Hepatocyte (in vitro differentiated cells): Measurements from ENCODE around the gene PCCA. TPM values are rescaled to one million over a fixed set of nuclear protein-coding genes. Genes with fewer than 3 reads are reported as not detected.
A peak's percentile ranks its signal among the peaks of the same experiment; 100 is the strongest.

Experiments
- DNase-seq: peaks from one replicate; pipeline ENCODE4 v3.0.0-alpha.2; 2016; ENCODE audit warnings: low spot score
- H2AFZ ChIP-seq: fragments of 200-600 bp; sonication (generic); 2 replicates; pipeline ENCODE4 v1.6.0; 2016; ENCODE audit warnings: antibody characterized with exemption, mild to moderate bottlenecking
- H3K27ac ChIP-seq: fragments of 200-600 bp; sonication (generic); 2 replicates; pipeline ENCODE4 v1.5.1; 2016; ENCODE audit warnings: mild to moderate bottlenecking
- H3K27me3 ChIP-seq: fragments of 200-600 bp; sonication (generic); 2 replicates; pipeline ENCODE4 v1.6.1; 2016
- H3K36me3 ChIP-seq: fragments of 200-600 bp; sonication (generic); replicated peaks from 2 replicates; pipeline ENCODE4 v1.5.1; 2016; ENCODE audit warnings: low read depth; ENCODE audit not compliant: insufficient read depth
- H3K4me1 ChIP-seq: fragments of 200-600 bp; sonication (generic); 2 replicates; pipeline ENCODE4 v1.5.1; 2016; ENCODE audit warnings: mild to moderate bottlenecking, moderate library complexity; ENCODE audit not compliant: insufficient read depth
- H3K4me2 ChIP-seq: fragments of 200-600 bp; sonication (generic); 2 replicates; pipeline ENCODE4 v1.6.0; 2016
- H3K4me3 ChIP-seq: fragments of 200-600 bp; sonication (generic); 2 replicates; pipeline ENCODE4 v1.5.1; 2016; ENCODE audit warnings: mild to moderate bottlenecking
- H3K79me2 ChIP-seq: fragments of 200-600 bp; sonication (generic); 2 replicates; pipeline ENCODE4 v1.6.0; 2017; ENCODE audit warnings: mild to moderate bottlenecking
- H3K9me2 ChIP-seq: fragments of 200-600 bp; sonication (generic); replicated peaks from 2 replicates; pipeline ENCODE4 v1.6.0; 2017; ENCODE audit warnings: mild to moderate bottlenecking; ENCODE audit not compliant: insufficient read depth
- H3K9me3 ChIP-seq: fragments of 200-600 bp; sonication (generic); 2 replicates; pipeline ENCODE4 v1.5.1; 2016; ENCODE audit warnings: low read depth, mild to moderate bottlenecking
- H4K20me1 ChIP-seq: fragments of 200-600 bp; sonication (generic); 2 replicates; pipeline ENCODE4 v1.6.0; 2016; ENCODE audit warnings: mild to moderate bottlenecking; ENCODE audit not compliant: insufficient read depth, poor library complexity, severe bottlenecking
- EZH2 ChIP-seq: fragments of 200-600 bp; sonication (generic); IDR thresholded peaks from 2 replicates; pipeline ENCODE4 v1.6.1; 2016; ENCODE audit warnings: antibody characterized with exemption, mild to moderate bottlenecking, borderline replicate concordance
- EZH2phosphoT487 ChIP-seq: fragments of 200-600 bp; sonication (generic); IDR thresholded peaks from one replicate; pipeline ENCODE4 v1.6.1; 2018; ENCODE audit warnings: antibody characterized with exemption, mild to moderate bottlenecking, low read depth, moderate library complexity; ENCODE audit not compliant: unreplicated experiment, severe bottlenecking
- WGBS: methylation state at CpG from one replicate; pipeline ENCODE4 v1.1.6; 2016; ENCODE audit warnings: low lambda C conversion rate; ENCODE audit errors: missing lambda C conversion rate; 5-methylcytosine and 5-hydroxymethylcytosine counted together
- polyA plus RNA-seq: library from polyadenylated mRNA; unstranded; fragments of >200 nt; fragmentation: Nextera tagmentation; extraction: Ambion mirVana; gene quantifications from 2 replicates; pipeline ENCODE4 v1.2.1, GENCODE V29; 2016
- total RNA-seq: library from RNA; depleted of rRNA; stranded (reverse); fragments of >200 nt; gene quantifications from 2 replicates; pipeline ENCODE4 v1.2.3, GENCODE V29; 2014
- TF ChIP-seq, protein P1 (sequence below): fragments of 200-600 bp; sonication (generic); IDR thresholded peaks from 2 replicates; pipeline ENCODE4 v1.5.1; 2016; ENCODE audit warnings: antibody characterized with exemption, mild to moderate bottlenecking; ENCODE audit not compliant: poor library complexity

The PCCA gene
- total and polyA plus RNA-seq, 2 experiments from 2014 or later = 23.6 to 28.2 TPM

DNA sequence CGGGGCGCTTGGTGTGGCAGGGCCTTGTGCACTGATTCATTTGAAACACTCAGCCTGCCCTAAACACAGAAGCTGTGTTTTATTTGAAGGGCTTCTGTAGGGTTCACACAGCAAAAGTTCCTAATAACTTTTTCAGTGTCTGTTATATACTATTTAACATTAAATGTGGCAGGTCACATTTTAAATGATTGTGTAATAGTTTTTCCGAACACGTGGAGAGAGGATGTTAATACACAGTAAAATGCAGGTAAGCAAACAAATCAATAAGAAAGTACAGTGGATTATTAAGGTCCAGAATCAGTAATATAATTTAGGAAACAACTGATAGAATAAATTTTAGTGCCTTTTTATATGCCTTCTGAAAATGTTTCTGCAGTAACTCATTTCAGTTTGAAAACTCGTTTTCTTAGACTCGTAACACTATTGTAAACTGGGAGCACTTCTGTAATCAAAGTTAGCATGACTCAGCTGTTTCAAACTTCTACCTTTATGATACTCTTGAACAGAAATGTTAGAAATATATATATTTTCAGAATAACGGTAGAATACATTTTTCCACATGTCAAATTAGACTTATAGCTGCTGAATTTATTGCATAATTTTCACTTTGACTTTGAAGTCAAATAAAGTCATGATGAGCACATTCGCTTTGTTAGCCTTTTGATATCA is 429.6 kb downstream of the PCCA start:
- H3K27ac ChIP-seq = peak overlapping the region; percentile 77
- H4K20me1 ChIP-seq = no peaks in the 10 kb centered on the region
- DNase-seq = no peak
- no peak overlapping the region for H2AFZ ChIP-seq
- no peaks in the 10 kb centered on the region for H3K9me2 ChIP-seq
- TF ChIP-seq EZH2phosphoT487 = no peak
- no peak for TF ChIP-seq EZH2
- TF ChIP-seq, protein P1, sequence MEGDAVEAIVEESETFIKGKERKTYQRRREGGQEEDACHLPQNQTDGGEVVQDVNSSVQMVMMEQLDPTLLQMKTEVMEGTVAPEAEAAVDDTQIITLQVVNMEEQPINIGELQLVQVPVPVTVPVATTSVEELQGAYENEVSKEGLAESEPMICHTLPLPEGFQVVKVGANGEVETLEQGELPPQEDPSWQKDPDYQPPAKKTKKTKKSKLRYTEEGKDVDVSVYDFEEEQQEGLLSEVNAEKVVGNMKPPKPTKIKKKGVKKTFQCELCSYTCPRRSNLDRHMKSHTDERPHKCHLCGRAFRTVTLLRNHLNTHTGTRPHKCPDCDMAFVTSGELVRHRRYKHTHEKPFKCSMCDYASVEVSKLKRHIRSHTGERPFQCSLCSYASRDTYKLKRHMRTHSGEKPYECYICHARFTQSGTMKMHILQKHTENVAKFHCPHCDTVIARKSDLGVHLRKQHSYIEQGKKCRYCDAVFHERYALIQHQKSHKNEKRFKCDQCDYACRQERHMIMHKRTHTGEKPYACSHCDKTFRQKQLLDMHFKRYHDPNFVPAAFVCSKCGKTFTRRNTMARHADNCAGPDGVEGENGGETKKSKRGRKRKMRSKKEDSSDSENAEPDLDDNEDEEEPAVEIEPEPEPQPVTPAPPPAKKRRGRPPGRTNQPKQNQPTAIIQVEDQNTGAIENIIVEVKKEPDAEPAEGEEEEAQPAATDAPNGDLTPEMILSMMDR = no peak
- 90% methylated on average over 8 of the region's 8 CpGs for WGBS
- no peaks in the 10 kb centered on the region for H3K27me3 ChIP-seq
- no peaks in the 10 kb centered on the region for H3K9me3 ChIP-seq
- H3K4me3 ChIP-seq = no peak overlapping the region
- H3K79me2 ChIP-seq = no peaks in the 10 kb centered on the region
- peaks cover 9% of the 10 kb centered on the region for H3K4me1 ChIP-seq
- no peak overlapping the region for H3K4me2 ChIP-seq
- H3K36me3 ChIP-seq = no peaks in the 10 kb centered on the region

- H3K36me3 ChIP-seq = no peaks in the 10 kb centered on the region
- no peak overlapping the region for H2AFZ ChIP-seq
- H3K79me2 ChIP-seq = no peaks in the 10 kb centered on the region
- H3K4me2 ChIP-seq = no peak overlapping the region
- H4K20me1 ChIP-seq = no peaks in the 10 kb centered on the region
- 97% methylated on average over 9 of the region's 9 CpGs for WGBS
- no peak overlapping the region for H3K27ac ChIP-seq
- H3K4me1 ChIP-seq = peaks cover 9% of the 10 kb centered on the region
- H3K9me3 ChIP-seq = no peaks in the 10 kb centered on the region
- no peak overlapping the region for H3K4me3 ChIP-seq
- TF ChIP-seq EZH2phosphoT487 (no peak), EZH2 (no peak)
- TF ChIP-seq, protein P1 = no peak
- H3K27me3 ChIP-seq = no peaks in the 10 kb centered on the region
- no peak for DNase-seq
- H3K9me2 ChIP-seq = no peaks in the 10 kb centered on the region
Observed at GRCh38 chr13:100519626-100520025, 430.7 kb downstream of the PCCA start.

- H2AFZ ChIP-seq = no peak overlapping the region
- H4K20me1 ChIP-seq = no peaks in the 10 kb centered on the region
- H3K9me2 ChIP-seq = no peaks in the 10 kb centered on the region
- DNase-seq = no peak
- H3K4me1 ChIP-seq = peaks cover 9% of the 10 kb centered on the region
- no peaks in the 10 kb centered on the region for H3K9me3 ChIP-seq
- no peak overlapping the region for H3K4me2 ChIP-seq
- no peak for TF ChIP-seq EZH2
- TF ChIP-seq, protein P1 = no peak
- TF ChIP-seq EZH2phosphoT487 = no peak
- H3K79me2 ChIP-seq = no peaks in the 10 kb centered on the region
- WGBS = 71% methylated on average over 27 of the region's 27 CpGs
- no peak overlapping the region for H3K27ac ChIP-seq
- H3K27me3 ChIP-seq = no peaks in the 10 kb centered on the region
- H3K36me3 ChIP-seq = no peaks in the 10 kb centered on the region
- no peak overlapping the region for H3K4me3 ChIP-seq
Observed at GRCh38 chr13:100520936-100521850, 432.3 kb downstream of the PCCA start.
